Endothelial cell of umbilical vein (primary cell): ENCODE data around the gene UNC5A.

Experiments
- CTCF ChIP-seq, 2 donors: IDR thresholded peaks; 1 replicate in 1 of 2; 2 replicates in 1 of 2; pipeline ENCODE4 v1.5.1; 2011; ENCODE audit warnings: low read length in 2 of 2, mild to moderate bottlenecking in 2 of 2, moderate library complexity in 2 of 2, control low read depth in 1 of 2, inconsistent platforms in 1 of 2, low read depth in 1 of 2; ENCODE audit not compliant: insufficient read depth in 1 of 2; ENCODE audit errors: extremely low read depth in 1 of 2
- EZH2 ChIP-seq: IDR thresholded peaks from 2 replicates; pipeline ENCODE4 v1.6.1; 2012; ENCODE audit warnings: borderline replicate concordance, low read depth, mild to moderate bottlenecking, moderate library complexity, low read length, inconsistent platforms; ENCODE audit not compliant: severe bottlenecking
- FOS ChIP-seq: IDR thresholded peaks from 2 replicates; pipeline ENCODE4 v1.6.1; 2011; ENCODE audit warnings: mild to moderate bottlenecking, low read length, moderate library complexity, borderline replicate concordance; ENCODE audit not compliant: insufficient read depth
- POLR2A ChIP-seq: IDR thresholded peaks from 2 replicates; pipeline ENCODE4 v1.6.1; 2012; ENCODE audit warnings: low read depth, mild to moderate bottlenecking, control low read depth, low read length
- POLR2AphosphoS5 ChIP-seq: IDR thresholded peaks from 2 replicates; pipeline ENCODE4 v1.6.1; 2012; ENCODE audit warnings: low read depth, mild to moderate bottlenecking, control low read depth, low read length, moderate library complexity; ENCODE audit not compliant: insufficient read depth
- TF ChIP-seq, protein P1 (sequence below): IDR thresholded peaks from 2 replicates; pipeline ENCODE4 v1.6.1; 2011; ENCODE audit not compliant: insufficient read depth, insufficient read length

DNA sequence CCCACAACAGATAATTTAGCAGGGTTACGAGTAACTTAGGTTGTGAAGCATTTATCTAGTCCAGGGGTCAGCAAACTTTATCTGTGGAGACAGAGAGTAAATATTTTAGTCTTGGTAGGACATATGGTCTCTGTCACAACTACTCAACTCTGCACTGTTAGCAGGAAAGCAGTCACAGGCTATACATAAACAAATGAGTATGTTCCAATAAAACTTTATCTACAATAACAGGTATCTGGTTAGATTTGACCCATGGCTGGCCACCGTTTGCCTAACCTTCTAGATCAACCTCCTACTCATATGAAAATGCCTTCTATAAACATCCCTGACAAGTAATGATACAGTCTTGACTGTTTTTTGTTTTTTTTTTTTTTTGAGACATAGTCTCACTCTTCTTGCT is 101.8 kb downstream of the UNC5A start:
- TF ChIP-seq CTCF (IDR thresholded peaks at IDR 0.05; ENCODE audit: extremely low read depth in 1 of 2, insufficient read depth in 1 of 2, low read depth in 1 of 2, low read length in 2 of 2) (no peak), POLR2AphosphoS5 (no peak), EZH2 (no peak), POLR2A (no peak), FOS (no peak)
- TF ChIP-seq, protein P1, sequence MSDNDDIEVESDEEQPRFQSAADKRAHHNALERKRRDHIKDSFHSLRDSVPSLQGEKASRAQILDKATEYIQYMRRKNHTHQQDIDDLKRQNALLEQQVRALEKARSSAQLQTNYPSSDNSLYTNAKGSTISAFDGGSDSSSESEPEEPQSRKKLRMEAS, result no peak
